NCI-H526 (cell line): ENCODE measurements around the gene VAT1L.

ENCODE experiments used
- DNase-seq, 2 experiments: peaks; one replicate each; lab custom pipeline; 2025; lab: John Stamatoyannopoulos, UW

The VAT1L gene

GRCh38 chr16:77993111-77993985 is 205.0 kb downstream of the VAT1L start:
- no peak for DNase-seq

- DNase-seq = no peak
Observed at GRCh38 chr16:77995843-77996455, 207.6 kb downstream of the VAT1L start.

GRCh38 chr16:77998350-77999023 is 210.1 kb downstream of the VAT1L start:
- no peak for DNase-seq

DNA sequence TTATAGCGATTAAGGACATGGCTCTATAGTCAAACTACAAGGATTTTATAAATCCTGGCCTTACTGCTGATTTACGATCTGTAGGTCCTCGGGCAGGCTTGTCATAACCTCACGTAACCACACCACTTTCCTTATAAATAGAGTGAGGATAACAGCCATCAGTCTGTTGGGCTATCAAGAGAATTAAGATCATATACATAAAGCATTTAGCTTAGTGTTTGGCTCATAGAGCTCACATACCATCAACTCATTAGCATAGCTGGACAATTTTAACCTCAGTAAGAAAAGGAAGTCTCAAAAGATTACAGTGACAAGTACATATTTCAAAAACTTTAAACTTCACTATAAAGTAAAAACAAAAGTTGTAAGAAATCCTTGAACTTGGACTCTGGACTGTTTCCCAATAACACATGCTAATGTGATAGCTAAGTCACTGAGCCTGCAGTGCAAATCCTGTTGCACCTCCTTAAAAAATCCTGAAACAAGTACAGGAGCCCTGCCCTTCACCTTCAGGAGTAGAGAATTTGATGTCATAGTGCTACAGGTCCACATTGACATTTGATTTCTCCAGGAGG is 213.2 kb downstream of the VAT1L start:
- DNase-seq = no peak

DNA sequence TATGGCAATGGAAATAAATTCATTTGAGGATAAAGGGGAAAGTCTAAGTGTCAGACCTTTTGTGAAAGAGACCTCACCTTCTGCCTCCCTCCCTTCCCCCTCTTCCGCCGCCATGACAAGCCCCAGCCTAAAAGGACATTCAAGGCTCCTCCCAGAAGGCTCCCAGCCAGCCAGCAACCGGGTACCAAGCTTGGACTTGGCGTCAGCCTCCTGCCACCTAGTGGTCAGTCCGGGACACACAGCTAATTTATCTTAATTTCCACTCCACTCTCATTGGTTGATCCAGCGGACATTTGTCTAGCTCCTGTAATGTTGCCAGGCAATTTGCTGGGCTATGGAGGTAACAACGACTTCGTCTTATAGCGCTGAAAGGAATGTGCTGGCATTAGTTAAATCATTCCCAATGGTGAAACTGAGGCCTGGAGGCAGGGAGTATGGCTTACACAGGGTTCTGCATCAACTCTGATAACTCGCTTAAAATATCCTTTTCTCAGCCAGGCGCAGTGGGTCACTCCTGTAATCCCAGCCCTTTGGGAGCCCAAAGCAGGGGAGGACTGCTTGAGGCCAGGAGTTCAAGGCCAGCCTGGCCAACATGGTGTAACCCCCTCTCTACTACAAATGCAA is 214.7 kb downstream of the VAT1L start:
- peak; percentile 76 to 85 for DNase-seq

DNA sequence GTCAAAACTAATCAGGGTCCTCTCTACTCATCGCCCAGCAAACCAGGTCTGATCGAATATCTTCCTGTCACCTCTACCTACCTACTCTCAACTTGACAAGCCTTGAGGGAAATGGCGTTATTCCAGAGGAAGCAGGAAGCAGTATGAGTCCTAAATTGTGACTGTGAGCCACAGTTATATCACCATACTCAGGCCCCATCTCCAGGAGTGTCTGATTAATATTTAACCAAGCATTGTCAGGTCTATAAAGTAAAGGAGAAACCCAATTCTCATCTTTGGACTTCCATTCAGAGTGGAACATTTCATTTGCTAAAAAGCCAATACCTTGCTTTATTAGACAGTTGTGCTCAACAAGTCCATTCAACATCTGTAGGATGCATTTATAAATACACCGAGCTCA is 216.2 kb downstream of the VAT1L start:
- DNase-seq = no peak

DNA sequence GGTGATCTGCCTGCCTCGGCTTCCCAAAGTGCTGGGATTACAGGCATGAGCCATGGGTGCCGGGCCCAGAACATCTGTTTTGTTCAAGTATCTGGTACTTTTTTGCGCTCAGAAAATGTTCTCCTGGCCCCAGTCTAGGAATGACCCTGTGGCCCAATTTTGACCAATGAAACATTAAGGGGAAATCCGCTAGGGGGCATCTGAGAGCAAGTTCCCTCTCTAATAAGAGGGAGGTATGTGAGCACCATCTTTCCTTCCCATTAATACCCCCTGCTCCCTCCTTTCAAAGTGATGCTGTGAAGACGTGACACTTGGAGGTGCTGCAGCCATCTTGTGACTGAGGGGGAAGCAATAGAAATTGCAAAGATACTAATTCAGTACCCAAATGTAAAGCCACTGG is 217.5 kb downstream of the VAT1L start:
- DNase-seq = no peak

DNA sequence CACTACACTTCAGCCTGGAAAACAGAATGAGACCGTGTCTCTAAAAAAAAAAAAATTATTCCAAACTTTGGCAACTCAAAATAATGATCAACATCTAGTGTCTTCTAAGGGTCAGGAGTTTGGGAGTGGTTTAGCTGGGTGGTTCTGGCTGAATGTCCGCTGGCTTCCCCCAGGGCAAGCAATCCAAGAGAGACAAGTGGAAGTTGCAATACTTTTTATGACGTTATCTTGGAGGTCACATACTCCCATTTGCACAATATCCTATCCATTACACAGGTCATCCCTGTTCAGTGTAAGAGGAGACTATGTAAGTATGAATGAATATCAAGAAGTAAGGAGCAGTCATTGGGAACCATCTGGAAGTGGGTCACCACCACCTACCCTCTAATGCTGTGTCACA is 218.8 kb downstream of the VAT1L start:
- no peak for DNase-seq

- no peak for DNase-seq
Observed at GRCh38 chr16:78022347-78023060, 234.1 kb downstream of the VAT1L start, which contains the start of gene CLEC3A. Gene CLEC3A, plus strand, starts transcription at chr16:78022548. Its CDS starts 79 bp downstream, at chr16:78022627.

DNA sequence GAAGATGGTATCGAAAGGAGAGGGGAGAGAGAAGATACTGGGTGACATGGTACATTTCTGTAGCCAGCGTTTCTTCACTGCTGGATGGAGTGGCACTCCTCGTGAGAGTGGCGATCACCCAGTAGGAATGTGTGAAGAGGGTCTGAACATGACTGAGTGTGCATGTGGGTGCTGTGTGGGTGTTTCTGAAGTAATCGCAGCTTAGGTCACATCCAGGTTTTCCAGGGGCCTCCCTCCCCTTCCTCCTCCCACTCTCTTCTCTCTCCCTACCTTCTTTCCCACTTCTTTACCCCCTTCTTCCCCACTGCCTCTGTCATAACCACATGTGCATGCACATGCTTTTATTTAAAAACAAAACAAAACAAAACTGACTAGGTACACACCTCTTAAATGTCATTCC is 235.8 kb downstream of the VAT1L start:
- DNase-seq = no peak

- DNase-seq = no peak
Observed at GRCh38 chr16:78025631-78026030, 237.3 kb downstream of the VAT1L start.

DNA sequence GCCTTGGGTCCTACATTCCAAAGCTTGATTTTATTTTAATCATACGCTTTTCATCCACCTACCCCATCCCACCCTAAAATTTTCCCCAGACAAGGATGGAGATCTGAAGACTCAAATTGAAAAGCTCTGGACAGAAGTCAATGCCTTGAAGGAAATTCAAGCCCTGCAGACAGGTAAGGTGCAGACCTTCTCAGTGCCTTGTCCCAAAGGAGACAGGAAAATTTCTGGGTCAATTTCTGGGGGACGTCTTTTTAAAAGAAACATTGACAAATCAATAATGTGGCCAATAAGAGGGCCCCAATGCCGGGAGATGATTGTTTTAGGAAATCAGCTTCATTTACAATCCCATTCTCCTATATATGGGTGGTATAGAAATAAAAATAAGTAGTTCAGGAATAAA is 239.7 kb downstream of the VAT1L start:
- DNase-seq = no peak
